ACC112 (cell line): ENCODE results near the gene ARHGEF2.
"Not testable (repeated sequence)": the region's sequence is repeated elsewhere in the genome, so short reads cannot be mapped to it uniquely, and the experiment has no call there.

Experiments
- H2AFZ ChIP-seq: fragments of 200-600 bp; sonication (generic); one replicate; pipeline ENCODE4 v1.6.0; 2017; ENCODE audit warnings: antibody characterized with exemption, low read length; ENCODE audit not compliant: unreplicated experiment
- H3K27ac ChIP-seq: fragments of 200-600 bp; sonication (generic); 2 replicates; pipeline ENCODE4 v1.5.1; 2014; ENCODE audit warnings: low read depth, mild to moderate bottlenecking, antibody characterized with exemption, low read length, moderate library complexity
- H3K27me3 ChIP-seq: fragments of 200-600 bp; sonication (generic); 2 replicates; pipeline ENCODE4 v1.6.1; 2014; ENCODE audit warnings: mild to moderate bottlenecking, antibody characterized with exemption, low read length, moderate library complexity, mixed read lengths; ENCODE audit not compliant: insufficient read depth
- H3K36me3 ChIP-seq: fragments of 200-600 bp; sonication (generic); 2 replicates; pipeline ENCODE4 v1.6.1; 2016; ENCODE audit warnings: mild to moderate bottlenecking, antibody characterized with exemption, low read length, moderate library complexity, mixed read lengths; ENCODE audit not compliant: insufficient read depth
- H3K4me1 ChIP-seq: fragments of 200-600 bp; sonication (generic); one replicate; pipeline ENCODE4 v1.6.1; 2016; ENCODE audit warnings: low read length, mixed read lengths; ENCODE audit not compliant: insufficient read depth, unreplicated experiment, control insufficient read depth
- H3K4me3 ChIP-seq: fragments of 200-600 bp; sonication (generic); 2 replicates; pipeline ENCODE4 v1.5.1; 2014; ENCODE audit warnings: mild to moderate bottlenecking, low read depth, low read length
- H3K79me2 ChIP-seq: fragments of 200-600 bp; sonication (generic); one replicate; pipeline ENCODE4 v1.6.0; 2016; ENCODE audit warnings: low read length; ENCODE audit not compliant: control insufficient read depth, unreplicated experiment, insufficient read depth

ARHGEF2 gene

DNA sequence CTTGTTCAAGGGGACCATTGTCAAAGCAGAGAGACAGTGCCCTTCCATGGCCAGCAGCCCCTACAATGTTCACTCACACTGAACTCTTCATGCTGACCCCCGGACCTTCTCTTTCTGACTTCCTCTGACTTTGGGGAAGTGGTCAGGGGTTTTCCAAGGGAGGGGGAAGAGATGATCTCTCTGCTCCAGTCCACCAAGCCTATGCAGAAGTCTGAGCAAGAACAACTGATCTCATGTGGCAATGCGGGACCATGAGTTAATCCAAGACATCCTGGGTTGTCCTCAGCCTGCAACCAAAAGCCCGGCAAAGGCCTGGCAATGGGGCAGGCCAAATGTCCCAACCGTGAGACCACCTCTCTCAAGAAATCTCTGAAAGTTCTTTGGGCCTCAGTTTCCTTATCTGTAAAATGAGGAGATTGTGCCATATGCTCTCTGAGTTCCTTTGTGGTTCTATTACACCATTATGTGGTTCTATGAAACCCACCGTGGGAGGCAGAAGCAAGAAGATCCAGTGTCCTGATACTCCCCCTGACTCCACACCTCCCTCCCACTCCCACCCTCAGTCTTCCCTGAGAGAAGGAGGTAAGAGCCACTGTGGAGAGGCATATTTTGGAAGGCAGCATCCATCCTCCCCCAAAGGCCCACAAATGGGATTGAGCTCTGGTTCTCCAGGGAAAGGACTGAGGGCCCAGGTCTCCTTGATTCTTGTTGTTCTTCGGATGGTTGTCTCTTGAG lies 11.8 kb upstream of the ARHGEF2 start:
- Histone ChIP-seq H3K4me3 (no peak overlapping the region), H3K4me1 (peaks cover 13% of the 10 kb centered on the region), H3K36me3 (no peaks in the 10 kb centered on the region), H3K27me3 (no peaks in the 10 kb centered on the region), H3K27ac (no peak overlapping the region), H2AFZ (no peak overlapping the region), H3K79me2 (no peaks in the 10 kb centered on the region)

DNA sequence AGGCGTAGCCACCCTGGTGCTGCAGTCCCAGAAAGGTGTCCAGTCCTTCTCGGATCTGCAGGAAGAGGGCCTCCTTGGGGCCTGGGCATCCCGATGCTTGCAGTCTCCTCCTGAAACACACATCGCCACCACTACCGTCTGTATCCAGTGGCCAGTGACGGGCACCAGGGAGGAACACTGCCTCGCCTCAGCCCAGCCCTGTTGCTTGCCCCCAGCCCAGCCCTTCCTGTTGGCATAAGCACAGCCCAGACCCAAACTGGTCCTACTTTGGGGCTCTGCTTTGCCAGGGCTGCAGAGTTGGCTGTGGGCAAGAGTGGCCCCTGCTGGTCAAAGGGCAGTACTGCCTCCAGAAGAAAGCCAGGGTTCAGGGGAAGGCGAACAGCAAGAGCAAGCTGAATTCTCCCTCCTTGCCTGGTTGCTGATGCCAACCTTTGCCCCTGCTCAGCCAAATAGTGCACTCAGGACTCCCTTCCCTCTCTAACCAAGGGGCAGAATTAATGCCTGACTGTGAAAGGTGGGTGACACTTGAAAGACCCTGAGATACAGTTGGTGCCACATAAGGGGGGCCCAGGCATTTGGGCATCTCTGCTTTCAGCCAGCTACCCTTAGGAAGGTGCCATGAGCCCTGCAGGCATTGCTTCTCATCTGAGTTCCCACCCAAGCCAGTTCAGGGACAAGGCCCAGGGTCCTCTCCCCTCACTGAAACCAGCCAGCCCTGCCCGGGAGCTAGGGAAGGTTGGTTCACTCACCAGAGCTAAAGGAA lies 11.1 kb upstream of the ARHGEF2 start:
- Histone ChIP-seq H3K27me3 (no peaks in the 10 kb centered on the region), H3K79me2 (no peaks in the 10 kb centered on the region), H3K27ac (no peak overlapping the region), H3K4me3 (no peak overlapping the region; the same call in 1 of the 2 replicates), H3K4me1 (peaks cover 13% of the 10 kb centered on the region), H3K36me3 (no peaks in the 10 kb centered on the region), H2AFZ (peak overlapping the region; percentile 76)

DNA sequence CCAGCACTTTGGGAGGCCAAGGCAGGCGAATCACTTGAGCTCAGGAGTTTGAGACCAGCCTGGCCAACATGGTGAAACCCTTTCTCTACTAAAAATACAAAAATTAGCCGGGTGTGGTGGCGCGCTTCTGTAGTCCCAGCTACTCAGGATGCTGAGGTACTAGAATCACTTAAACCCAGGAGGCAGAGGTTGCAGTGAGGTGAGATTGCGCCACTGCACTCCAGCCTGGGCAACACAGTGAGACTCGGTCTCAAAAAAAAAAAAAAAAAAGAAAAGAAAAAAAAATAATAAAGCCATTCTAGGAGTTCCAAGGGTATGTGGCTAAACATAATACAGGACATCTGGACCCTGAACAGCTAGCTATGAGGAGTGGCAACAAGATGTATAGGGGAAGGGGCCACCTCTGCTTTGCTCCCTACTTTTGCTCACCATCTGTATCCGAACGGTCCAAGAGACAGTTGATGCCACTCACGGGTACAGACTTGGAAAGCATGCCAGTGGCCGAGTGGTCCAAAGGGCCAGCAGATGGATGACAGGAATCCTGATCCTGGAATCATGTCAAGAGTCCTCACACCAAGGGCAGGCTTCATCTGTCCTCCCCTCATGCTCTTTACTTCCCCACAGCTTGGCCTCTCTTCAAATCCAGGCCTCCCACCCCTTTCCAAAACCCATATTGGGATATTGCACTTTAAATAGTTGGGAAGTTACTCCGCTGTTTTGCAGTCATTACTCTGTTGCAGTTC lies 6.7 kb upstream of the ARHGEF2 start:
- Histone ChIP-seq H3K4me1 (peaks cover 43% of the 10 kb centered on the region), H3K79me2 (peaks cover 26% of the 10 kb centered on the region)
- not testable (repeated sequence) for H3K27ac ChIP-seq, H3K27me3 ChIP-seq, H3K4me3 ChIP-seq, H2AFZ ChIP-seq, H3K36me3 ChIP-seq

DNA sequence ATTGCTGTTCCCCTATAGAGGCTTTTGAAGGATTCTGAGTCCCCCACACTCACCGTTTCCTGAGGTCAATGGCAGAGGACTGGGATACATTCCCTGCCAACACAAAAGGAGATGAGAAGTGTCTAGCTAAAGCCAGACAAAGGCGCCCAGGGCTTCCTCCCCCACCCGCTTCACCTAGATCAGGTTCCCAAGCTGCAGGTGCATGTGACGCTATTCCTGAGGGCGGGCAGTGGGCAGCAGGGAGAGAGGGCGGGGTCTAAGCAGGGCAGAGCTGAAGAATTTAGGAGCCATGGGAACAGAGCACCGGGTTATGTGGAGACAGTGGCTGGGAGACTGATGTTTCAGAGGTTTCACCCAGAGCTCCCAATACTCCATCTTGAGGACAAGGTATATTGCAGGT lies 6.0 kb upstream of the ARHGEF2 start:
- Histone ChIP-seq H2AFZ (no peak overlapping the region), H3K79me2 (peaks cover 34% of the 10 kb centered on the region), H3K27me3 (no peaks in the 10 kb centered on the region), H3K27ac (peak overlapping the region; percentile 72), H3K36me3 (no peaks in the 10 kb centered on the region), H3K4me3 (no peak overlapping the region), H3K4me1 (peaks cover 51% of the 10 kb centered on the region)

DNA sequence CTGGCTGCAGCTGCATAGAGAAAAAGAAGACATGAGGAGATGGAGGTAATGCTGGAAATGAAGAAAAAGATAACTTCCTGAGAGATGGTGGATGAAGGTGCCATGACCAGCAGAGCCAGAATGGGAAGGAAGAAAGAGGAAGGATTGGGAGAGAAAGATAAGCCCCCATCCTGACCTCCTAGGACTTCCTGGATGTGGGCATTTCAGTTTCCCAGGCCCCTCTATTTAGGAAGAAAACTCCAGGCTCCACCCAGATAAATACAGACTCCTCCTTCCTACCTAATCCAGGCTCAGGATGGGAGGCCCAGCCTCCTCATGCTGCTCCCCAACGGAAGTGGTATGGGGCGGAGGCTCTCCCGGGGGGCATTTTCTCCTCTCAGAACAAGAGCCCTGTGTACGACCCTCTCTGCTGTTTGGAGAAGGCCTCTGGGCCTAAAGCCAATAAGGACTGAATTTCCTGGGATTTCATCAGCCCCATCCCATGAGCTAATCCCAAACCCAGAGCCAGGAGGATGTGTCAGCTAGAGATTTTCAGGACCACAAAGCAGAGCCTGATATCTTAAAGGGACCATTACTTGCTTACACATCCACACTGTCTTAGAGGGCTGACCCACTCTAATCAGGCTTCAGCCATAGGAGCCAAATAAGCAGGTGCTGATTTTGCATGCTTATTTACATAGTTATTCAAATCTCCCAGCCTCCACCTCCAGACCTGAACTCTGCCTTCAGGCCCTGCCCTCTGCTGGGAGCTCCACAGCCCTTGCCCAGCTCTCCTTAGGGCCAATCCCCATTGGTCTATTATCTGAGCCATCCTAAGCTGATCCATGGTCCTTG lies 5.1 kb upstream of the ARHGEF2 start:
- peak overlapping the region; percentile 82 for H3K4me3 ChIP-seq

DNA sequence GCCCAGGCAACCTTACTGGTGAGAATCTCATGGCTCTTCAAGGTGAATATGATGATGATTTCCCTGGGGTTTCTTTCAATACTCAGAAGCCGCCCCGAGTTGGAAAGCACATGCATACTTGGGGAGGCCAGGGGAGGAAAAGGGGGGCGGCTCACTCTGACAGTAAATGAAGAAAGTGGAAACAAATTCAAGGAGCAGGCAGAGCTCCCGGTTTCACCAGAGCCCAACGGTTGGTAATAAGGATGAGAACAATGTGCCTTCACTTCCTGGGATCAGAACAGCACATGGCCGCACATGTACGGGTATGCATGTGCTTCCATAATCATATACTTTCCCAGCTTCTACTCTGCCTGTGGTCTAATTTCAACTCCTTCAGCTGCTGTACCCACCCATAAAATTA lies 3.8 kb upstream of the ARHGEF2 start:
- peaks cover 56% of the 10 kb centered on the region for H3K79me2 ChIP-seq
- H3K27ac ChIP-seq: peak overlapping the region; percentile 72
- H3K4me1 ChIP-seq: peaks cover 50% of the 10 kb centered on the region
- no peaks in the 10 kb centered on the region for H3K36me3 ChIP-seq
- H3K27me3 ChIP-seq: no peaks in the 10 kb centered on the region
- H3K4me3 ChIP-seq: peak overlapping the region; percentile 82
- H2AFZ ChIP-seq: no peak overlapping the region

More for the DNA sequence above, 5.1 kb upstream of the ARHGEF2 start:
- Histone ChIP-seq H2AFZ (no peak overlapping the region), H3K79me2 (peaks cover 43% of the 10 kb centered on the region), H3K27me3 (no peaks in the 10 kb centered on the region), H3K27ac (peak overlapping the region; percentile 72), H3K4me1 (peaks cover 48% of the 10 kb centered on the region), H3K36me3 (no peaks in the 10 kb centered on the region)

DNA sequence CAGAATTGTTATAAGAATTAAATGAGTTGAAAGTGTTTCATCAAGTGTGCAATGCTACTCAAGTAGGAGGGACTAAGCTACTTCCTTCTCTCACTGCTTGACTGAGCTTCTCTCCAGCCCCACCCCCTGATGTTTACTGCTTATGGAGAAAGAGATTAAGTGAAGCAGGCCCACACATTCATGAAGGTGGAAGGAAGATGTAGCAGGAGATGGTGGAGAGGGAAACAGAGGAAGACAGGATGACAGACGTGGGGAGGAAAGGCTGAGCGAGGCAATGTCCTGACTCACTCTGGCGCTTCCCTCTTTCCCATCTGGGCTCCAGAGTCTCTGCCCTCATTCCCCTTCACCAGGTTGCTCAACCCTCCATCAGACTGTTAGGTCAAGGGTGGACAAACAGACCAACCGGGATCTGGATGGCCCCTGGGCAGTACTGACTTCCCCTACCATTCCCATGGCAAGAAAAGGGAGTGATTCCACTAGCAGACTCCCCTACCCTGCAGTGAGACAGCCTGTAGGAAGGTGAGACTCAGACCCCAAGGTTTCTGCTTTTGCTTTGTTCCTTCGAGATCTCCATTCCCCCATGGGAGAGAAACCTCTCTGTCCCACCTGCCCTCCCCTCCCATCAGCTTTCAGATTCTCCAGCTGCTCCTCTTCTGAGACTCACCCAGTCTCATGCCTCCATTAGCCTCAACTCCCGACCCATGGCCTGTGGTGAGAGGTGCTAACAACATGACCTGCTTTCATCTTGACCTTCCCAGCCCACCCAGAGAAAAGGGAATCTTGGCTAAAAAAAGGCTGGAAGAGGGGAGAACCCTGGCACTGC lies 3.1 kb upstream of the ARHGEF2 start:
- Histone ChIP-seq H3K4me3 (peak overlapping the region; percentile 82), H3K4me1 (peaks cover 54% of the 10 kb centered on the region), H3K79me2 (peaks cover 62% of the 10 kb centered on the region), H3K27me3 (no peaks in the 10 kb centered on the region), H3K27ac (peak overlapping the region; percentile 72), H3K36me3 (no peaks in the 10 kb centered on the region), H2AFZ (no peak overlapping the region)

DNA sequence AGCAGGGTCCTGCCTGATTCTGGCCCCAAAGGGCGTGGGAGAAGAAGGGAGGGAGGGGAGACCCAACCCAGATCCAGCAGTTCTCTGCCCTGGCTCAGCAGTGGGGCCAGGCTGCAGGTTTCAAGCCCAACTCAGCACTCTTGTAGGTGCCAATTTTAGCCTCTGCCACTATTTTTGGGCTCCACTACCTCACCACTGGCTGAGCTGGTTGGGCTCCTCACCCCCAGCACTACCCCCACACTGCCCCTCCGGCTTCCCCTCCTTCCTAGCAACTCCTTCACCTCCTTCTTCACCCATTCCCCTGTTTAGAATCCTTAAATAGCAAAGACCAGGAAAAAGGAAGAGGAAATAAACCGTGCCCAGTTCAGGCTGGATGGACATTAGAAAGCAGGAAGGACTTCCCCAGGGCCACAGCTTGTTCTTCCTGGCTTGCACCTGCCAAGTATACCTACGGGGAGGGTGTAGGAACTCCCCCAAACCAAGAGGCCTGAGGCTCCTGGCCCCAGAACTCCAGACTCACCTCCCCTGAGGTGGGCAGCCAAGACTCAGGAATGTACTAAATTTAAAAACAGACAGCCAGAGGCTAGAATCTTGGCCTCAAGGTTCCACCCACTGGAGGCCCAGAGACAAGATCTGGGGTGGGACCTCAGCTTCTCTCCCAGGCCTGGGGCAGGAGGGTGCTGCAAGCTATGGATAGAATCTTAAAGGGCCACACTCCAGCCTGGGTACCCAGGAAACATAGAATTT lies 1.4 kb upstream of the ARHGEF2 start:
- peaks cover 79% of the 10 kb centered on the region for H3K79me2 ChIP-seq
- H3K4me3 ChIP-seq: peak overlapping the region; percentile 82
- H3K36me3 ChIP-seq: no peaks in the 10 kb centered on the region
- peaks cover 64% of the 10 kb centered on the region for H3K4me1 ChIP-seq
- H3K27me3 ChIP-seq: no peaks in the 10 kb centered on the region
- peak overlapping the region; percentile 72 for H3K27ac ChIP-seq
- H2AFZ ChIP-seq: no peak overlapping the region

DNA sequence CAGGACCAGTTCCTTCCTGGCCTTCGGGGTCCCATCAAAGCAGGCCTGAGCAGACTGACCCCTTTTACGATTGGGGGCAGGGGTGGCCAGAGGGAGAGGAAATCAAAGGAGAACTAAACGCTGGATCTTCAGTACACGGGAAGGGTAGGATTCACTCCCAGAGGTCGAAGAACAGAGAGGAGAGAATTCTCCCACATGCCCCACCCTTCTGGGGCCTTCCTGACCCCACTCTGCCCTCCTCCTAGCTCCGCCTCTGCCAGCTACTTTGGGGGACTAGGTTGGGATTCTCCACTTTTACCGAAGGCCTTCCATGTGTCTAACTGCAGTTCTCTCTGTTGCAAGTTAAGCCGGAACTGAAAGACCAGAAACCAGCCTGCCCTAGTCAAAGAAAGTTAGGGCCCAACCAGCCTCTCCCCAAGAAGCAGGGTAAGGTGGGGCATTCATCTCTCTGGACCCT lies 654 bp upstream of the ARHGEF2 start:
- Histone ChIP-seq H3K4me3 (peak overlapping the region; percentile 82), H3K4me1 (peaks cover 70% of the 10 kb centered on the region), H3K27me3 (no peaks in the 10 kb centered on the region), H3K27ac (peak overlapping the region; percentile 72), H3K36me3 (no peaks in the 10 kb centered on the region), H2AFZ (no peak overlapping the region), H3K79me2 (peaks cover 87% of the 10 kb centered on the region)
